Endometrial microvascular endothelial cells (primary cell): ENCODE results near the gene EPB42. TPM values are rescaled to one million over a fixed set of nuclear protein-coding genes. Genes with fewer than 3 reads are reported as not detected.
"Not testable (repeated sequence)": the region's sequence is repeated elsewhere in the genome, so short reads cannot be mapped to it uniquely, and the experiment has no call there.

ENCODE experiments used
- in situ Hi-C: cut with HindIII; loops from 2 replicates; pipeline ENCODE4 v1.10.0; 2017; ENCODE audit warnings: low sequenced_read_pairs, low pct_unique_long_range_greater_than_20kb; ENCODE audit errors: inconsistent ontology term
- total RNA-seq: library from RNA; depleted of rRNA; stranded (reverse); fragments of >200 nt; gene quantifications from one replicate; pipeline ENCODE4 v1.2.3, GENCODE V29; 2015; ENCODE audit errors: inconsistent ontology term

The EPB42 gene
- total RNA-seq, 1 donor from 2014 or later, result not detected

DNA sequence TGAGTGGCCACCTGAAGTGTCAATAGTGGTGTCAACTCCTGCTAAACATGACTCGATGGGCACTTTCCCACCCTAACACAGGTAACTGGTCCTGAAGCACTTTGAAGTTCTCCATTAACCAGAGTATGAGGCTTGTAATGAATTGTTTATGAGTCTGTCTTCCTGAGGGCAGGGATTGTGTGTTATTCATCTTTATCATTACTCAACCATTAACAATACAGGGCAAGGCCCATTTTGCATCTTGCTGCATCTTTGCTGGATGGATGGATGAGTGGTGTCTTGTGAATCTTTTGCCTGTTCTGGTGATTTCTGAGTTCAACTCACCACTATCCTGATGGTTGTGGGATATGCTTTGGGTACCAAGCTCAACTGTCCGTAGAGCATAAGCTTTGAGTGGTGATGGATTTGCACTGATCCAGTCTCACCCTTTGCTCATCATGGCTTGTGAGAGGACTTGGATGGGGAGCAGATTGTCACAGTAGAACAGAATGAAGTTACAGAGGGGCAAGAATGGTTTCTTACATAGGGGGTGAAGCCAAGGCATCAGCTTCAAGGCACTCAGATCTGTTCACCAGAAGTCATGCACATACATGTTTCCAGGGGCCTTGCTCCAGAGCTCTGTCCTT is 22.3 kb upstream of the EPB42 start:
- in situ Hi-C loops, result no loop called here

DNA sequence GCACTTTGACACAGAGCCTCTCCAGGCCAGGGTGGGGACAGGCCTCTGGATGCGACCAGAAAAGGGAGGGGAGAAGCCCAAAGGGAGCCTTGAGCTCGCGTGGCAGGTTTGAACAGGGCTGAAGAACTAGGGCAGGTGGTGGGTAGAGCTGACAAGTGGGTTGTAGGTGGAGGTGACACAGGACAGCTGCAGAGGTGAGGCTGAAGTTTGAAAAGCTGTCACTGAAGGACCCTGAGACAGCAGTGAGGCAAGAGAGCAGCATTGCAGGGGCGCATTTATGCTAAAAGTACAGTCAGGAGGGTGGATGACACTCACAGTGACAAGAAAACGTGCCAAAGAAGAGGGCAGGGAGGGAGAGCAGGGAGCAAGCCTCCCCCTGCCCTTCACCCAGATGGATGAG is 21.8 kb upstream of the EPB42 start:
- in situ Hi-C loops, result no loop called here

GRCh38 chr15:43241100-43241499 is 20.3 kb upstream of the EPB42 start:
- in situ Hi-C loops, result no loop called here

DNA sequence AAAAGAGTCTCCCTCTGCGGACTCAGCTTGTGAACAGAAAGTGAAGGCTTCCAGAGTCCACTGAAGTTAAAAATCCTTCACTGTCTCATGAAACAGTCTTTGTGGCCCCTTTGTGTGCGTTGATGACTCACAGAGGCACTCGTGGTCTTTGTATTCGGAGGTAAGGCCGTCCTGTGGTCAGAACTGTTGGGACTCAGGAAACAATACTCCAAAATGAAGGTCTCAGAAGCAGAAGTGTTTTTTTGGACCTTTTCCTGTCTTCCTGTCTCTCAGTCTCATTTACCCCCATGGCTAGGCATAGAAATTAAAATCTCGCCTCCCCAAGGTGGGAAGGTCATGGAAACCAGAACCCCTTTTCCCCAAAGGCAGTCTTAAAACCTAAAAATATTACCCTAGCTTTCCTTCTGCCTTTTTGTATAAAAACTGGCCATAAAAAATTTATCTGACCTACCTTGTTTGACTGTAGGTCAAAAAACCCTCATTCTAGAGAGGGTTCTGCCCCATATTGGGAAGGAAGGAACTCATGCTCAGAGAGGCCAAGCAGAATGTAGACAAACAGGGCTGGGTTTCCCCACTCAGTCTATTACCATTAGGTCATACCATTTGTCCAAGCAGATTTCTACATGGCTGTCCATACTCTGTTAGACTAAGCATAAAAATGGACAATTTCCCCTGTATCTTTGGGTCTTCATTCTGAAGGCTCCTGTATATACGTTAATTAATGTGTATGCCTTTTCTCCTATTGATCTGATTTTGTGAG is 19.1 kb upstream of the EPB42 start:
- in situ Hi-C loops, result no loop called here

GRCh38 chr15:43238671-43239131 is 17.9 kb upstream of the EPB42 start:
- in situ Hi-C loops, result no loop called here

GRCh38 chr15:43237842-43238470 is 17.1 kb upstream of the EPB42 start:
- in situ Hi-C loops, result no loop called here

DNA sequence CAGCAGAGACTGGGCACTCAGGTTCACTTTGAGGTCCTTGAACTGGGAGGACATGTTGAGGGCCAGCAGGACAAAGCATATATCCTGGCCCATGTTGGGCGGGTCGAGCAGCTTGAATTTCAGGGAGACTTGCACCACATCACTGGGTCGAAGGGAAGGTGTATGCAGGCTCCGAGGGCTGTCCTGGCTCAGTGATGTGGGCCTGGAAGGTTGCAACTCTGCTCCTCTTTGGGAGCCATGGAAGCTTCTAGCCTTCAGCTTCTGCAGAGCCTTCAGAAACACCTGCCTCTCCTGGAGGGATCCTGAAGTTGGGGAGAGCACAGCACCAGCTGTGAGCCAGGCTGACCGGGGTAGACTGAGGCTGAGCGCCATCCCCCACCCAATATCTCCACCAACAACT is 14.7 kb upstream of the EPB42 start:
- in situ Hi-C loops, result no loop called here

- in situ Hi-C loops, result no loop called here
Observed at GRCh38 chr15:43232289-43232874, 11.6 kb upstream of the EPB42 start.

- in situ Hi-C loops, result no loop called here
Observed at GRCh38 chr15:43230640-43231115, 9.9 kb upstream of the EPB42 start.

GRCh38 chr15:43229977-43230376 is 9.2 kb upstream of the EPB42 start:
- in situ Hi-C loops, result no loop called here

DNA sequence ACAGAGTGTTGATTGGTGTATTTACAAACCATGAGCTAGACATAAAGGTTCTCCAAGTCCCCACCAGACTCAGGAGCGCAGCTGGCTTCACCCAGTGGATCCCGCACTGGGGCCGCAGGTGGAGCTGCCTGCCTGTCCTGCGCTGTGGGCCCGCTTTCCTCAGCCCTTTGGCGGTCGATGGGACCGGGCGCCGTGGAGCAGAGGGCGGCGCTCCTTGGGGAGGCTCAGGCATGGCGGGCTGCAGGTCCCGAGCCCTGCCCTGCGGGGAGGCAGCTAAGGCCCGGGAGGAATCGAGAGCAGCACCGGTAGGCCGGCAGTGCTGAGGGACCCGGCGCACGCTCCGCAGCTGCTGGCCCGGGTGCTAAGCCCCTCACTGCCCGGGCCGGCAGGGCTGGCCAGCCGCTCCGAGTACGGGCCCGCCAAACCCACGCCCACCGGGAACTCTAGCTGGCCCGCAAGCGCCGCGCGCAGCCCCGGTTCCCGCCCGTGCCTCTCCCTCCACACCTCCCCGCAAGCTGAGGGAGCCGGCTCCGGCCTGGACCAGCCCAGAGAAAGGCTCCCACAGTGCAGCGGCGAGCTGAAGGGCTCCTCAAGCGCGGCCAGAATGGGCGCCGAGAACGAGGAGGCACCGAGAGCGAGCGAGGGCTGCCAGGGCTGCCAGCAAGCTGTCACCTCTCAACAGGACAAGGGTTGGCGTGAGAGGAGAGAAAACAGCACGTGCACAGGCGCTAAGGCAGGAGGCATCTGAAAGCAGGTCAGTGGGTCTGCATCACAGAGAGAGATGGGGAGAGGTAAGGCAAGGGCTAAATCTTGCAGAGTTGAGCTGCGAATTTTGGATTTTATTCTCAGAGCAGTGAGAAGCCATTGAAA is 5.9 kb upstream of the EPB42 start:
- in situ Hi-C loops, result no loop called here

GRCh38 chr15:43225950-43226255 is 5.1 kb upstream of the EPB42 start:
- in situ Hi-C loops, result not testable (repeated sequence)

DNA sequence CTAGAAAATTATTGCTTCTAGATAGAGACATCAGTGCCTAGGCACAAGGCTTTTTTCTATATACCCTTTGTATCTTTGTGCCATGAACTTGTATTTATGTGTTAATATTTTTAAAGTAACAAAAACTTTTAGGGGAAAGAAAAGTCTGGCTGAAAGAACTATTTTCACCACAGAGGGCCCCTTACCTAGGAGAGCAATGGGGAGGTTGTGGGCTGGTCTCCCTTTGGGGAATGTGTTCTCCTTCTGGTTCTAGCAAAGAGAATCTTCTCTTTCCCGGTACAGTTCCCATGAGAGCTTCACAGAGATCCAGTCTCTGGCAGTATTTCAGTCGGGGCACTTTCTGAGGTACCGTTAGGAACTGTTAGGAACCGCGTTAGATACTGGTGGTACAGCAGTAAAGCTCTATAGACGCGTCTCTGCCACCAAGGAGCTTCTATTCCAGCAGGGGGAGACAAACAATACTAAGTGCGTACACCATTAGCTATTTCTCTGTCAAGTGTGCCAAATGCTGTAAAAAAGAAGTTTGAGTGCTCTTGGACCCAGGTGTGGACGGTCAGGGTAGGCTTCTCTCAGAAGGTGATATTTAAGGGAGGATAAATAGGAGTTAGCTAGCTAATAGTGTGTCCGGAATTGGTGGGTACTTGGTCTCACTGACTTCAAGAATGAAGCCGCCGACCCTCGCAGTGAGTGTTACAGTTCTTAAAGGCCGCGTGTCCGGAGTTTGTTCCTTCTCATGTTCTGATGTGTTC is 4.6 kb upstream of the EPB42 start:
- in situ Hi-C loops, result no loop called here

DNA sequence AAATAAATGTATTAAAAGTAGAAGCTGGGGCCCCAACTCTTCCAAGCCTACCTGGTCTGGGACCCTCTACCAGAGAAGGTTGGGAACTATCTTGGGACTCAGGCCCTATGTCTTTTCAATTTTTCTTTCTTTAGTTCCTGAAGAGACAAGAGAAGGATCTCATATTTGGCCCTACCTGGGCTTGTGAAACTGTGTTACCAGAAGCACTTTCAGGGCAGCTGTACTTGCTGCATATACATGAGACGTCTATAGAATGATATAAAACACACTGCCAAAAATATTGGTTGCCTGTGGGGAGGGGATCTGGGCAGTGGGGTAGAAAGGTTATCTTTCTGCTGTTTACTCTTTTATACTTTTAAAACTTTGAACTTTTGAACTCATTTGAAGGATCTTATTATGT is 604 bp upstream of the EPB42 start:
- in situ Hi-C loops, result no loop called here

DNA sequence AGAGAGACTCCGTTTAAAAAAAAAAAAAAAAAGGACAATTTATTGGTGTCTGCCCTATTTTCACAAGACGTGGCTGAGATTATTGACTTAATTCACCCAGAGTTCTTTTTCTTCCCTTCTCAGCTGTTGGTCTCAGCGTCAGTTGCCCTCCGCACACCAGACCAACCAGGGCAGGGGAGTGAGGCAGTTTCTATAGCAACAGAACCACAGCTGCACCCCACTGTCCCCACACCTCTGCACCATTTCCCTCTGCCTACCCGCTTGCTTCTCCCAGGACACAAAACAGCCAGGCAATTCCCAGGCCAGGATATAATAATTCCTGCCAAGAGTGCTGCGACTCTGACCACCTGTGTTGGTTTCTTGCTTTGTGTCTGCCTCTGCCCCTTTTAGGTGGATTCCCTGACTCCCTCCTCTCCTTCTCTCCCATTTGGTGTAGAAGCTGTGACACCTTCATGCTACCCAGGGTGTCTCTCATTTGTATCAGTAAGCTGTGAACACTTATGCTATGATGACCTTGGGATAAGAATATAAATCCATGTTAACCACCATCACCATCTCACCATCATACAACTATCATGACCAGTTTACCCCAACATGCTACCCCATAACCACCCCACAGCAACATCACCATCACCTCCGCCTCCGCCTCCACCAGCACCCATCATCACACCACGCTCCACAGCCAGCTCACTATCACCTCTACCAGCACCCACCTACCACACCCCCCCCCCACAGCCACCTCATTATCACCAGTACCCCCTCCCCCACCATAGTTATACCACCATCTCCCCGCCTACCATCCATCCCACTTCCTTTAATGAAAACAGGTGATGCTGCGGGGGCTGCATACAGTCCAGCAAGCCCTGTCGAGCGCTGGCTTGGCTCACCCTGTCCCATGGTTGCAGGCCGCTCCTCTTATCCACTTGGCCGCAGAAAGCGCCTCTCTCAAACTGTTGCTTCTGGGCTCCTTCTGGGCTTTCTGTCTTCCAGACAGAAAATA is 589 bp downstream of the EPB42 start:
- in situ Hi-C loops, result no loop called here

DNA sequence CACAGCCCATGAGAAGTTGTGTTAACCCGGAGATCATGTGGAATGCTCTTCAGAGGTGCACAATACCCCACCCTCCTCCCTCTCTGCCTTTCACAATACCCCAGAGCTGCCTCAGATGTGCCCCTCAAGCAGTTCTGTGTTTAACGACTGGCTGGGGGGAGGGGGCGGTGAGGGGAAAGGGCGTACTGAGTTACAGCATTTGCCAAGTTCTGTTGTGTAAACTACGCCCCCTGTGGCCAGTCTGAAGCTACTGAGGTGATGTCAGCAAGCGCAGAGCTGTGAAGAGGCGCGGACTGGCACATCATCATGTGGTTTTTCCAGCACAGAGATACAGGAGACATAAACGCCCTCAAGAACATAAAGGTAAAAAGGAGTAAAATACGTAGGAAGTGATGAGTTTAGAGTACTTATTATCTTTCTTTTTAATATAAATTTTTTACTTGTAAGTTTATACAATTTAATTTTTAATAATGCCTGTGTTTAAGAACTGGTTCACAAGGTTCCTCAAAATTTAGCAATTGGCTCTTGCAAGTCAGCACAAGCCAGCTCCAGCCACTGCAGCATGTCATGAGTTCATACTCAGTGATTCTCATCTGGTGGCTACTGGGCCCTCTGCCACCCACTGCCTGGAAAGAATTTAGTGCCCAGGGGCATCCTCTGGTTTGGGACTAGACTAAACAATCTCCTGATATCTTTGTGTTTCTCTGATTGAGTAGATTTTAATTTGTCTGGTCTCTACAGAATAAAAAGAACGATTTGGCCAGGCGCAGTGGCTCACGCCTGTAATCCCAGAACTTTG is 1.7 kb downstream of the EPB42 start:
- in situ Hi-C loops, result no loop called here
